LNCaP clone FGC (cell line): ENCODE results near the gene C2orf76.

Experiments used
- DNase-seq: peaks from one replicate; pipeline ENCODE4 v3.0.0-alpha.2; 2011; ENCODE audit warnings: low read depth
- H3K4me3 ChIP-seq: 2 replicates; pipeline ENCODE4 v1.5.1; 2011; ENCODE audit warnings: mild to moderate bottlenecking, low read depth, low read length, control low read depth
- TF ChIP-seq, protein P1 (sequence below): IDR thresholded peaks from 2 replicates; pipeline ENCODE4 v1.5.1; 2012; ENCODE audit warnings: mild to moderate bottlenecking; ENCODE audit not compliant: control insufficient read depth, insufficient read depth; ENCODE audit errors: extremely low read depth

C2orf76 gene

DNA sequence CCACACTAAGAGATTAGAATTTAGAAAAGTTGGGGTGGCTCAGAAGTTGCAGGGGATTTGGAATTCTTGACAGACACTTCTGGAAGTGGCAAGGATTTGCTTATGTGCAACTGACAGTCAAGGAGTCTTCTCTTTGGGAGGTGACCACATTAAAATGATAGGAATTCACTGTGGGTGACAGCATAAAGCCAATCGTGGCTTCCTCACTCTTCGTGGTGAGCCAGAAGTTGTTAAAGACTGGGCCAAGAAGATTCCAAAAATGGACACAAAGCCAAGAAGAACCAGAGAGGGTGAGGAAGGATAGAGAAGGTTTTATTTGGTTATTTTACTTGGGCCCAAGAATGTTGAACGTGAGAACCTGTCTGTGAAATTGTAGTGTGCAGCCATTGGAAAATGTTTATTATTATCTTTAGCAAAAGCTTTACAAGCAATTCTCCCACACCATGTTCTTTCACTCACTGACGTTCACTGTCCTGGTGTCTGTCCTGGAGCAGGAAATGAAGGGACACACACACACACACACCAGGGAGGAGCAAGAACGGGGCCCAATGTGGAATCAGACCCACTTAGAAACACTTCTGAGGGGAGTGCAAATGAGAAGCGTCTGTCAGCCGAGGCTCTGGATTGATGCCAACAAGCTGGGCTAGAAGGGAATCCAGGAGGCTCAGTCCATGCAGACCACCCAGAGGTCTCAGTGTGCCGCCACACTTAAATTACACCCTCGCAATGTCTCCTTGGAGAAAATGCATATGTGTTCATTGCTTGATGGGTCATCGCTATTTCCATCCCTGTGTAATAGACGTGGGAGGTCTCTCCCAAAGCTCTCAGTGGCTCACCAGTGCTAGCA lies 105.8 kb downstream of the C2orf76 start:
- no peak overlapping the region for H3K4me3 ChIP-seq
- TF ChIP-seq, protein P1, sequence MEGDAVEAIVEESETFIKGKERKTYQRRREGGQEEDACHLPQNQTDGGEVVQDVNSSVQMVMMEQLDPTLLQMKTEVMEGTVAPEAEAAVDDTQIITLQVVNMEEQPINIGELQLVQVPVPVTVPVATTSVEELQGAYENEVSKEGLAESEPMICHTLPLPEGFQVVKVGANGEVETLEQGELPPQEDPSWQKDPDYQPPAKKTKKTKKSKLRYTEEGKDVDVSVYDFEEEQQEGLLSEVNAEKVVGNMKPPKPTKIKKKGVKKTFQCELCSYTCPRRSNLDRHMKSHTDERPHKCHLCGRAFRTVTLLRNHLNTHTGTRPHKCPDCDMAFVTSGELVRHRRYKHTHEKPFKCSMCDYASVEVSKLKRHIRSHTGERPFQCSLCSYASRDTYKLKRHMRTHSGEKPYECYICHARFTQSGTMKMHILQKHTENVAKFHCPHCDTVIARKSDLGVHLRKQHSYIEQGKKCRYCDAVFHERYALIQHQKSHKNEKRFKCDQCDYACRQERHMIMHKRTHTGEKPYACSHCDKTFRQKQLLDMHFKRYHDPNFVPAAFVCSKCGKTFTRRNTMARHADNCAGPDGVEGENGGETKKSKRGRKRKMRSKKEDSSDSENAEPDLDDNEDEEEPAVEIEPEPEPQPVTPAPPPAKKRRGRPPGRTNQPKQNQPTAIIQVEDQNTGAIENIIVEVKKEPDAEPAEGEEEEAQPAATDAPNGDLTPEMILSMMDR = no peak
- DNase-seq = no peak

DNA sequence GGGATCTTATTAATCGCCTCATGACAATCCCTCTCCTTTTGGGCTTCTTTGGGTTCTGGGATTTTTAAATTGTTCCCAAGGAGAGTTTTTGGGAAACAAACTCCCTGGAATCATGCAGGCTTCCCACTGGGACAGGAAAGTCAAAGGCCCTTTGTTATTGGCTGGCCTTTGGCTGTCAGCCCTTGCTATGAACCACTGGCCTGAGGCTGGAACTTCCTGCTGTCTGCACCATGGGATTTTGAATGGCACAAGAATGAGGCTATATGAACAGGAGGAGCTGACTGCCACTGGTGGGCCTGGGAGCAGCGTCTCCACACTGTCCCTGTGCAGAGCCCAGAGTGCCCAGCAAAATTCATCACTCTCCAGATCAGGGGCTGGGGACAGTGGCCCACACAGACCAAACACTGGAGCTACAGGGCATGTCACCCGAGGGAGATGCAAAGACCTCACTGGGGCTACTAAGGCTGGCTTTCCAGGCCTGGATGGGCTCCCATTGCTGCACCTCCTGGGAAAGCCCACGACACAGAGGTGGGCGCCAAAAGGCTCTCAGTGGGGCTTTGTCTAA lies 107.3 kb downstream of the C2orf76 start:
- TF ChIP-seq, protein P1 = no peak
- no peak for DNase-seq
- H3K4me3 ChIP-seq = no peak overlapping the region

DNA sequence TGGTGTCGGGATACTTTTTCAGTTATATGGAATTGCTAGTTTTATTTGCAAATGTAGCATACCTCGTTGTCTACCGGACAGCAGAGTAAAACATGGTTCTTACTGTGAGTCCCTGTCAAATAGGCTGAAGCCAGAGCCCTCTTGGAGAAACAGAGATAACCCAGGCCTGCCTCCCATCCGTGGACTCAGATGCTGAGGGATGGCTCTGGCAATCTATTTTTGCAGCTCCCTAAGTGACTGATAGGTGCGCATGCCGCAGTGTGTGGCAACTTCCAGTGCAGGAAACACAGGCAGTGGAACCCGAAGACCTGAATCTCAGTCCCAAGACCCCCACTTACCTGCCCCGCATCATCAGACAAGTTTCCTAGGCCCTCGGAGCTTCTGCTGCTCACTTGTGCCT lies 109.4 kb downstream of the C2orf76 start:
- no peak for DNase-seq
- H3K4me3 ChIP-seq = no peak overlapping the region
- TF ChIP-seq, protein P1 = no peak

DNA sequence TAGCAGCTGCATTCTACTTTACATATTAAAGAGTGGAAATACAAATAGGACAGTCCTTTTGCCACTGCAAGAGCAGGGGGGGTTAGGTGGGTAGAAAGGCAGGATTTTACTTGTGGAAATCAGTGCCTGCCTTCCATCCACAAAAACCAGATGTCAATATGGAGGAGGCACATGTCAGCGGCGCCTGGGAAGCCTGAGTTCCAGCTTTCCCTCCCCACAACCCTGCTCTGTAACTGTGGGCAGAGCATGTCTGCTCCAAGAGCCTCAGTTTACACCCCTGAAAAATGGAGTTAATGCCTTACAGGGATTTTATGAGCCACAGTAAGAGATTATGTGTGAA lies 110.1 kb downstream of the C2orf76 start:
- no peak for DNase-seq
- TF ChIP-seq, protein P1 = no peak
- H3K4me3 ChIP-seq = no peak overlapping the region

DNA sequence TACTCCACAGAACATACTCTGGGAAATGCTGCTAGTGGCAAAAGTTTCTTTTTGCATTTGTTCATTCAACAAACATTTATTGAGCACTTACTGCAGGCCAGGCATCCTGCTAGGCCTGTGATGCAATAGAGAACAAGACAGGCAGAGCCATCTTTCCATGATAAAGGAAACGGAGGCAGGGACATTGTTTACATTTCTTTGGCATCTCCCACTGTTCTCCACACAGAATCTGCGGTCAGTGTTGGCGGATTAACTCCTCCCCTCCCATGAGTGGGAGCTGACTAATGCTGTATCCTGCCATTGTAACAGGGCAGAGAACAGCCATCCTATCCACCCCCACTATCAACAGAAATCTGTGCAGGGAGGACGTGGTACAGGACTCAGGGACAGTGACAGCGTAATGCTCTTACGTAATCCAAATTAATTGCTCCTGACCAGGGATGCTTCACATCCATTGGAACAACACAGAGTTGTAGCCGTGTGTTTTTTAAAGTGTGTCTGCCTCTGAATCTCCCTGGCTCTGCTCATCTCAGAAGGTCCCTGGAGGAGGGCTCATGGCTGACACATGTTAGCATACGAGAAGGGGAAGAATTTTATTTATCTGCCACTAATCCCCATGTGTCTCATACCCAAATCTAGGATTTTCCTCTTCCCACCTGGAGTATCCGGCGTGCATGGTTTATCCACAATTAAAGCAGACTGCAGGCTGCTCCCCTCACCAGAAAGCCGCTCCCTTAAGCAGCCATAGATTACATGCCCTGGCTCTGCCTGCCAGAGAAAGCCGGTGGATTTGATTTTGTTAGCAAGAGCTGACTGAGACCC lies 110.7 kb downstream of the C2orf76 start:
- TF ChIP-seq, protein P1 = no peak
- no peak overlapping the region for H3K4me3 ChIP-seq
- DNase-seq = no peak

DNA sequence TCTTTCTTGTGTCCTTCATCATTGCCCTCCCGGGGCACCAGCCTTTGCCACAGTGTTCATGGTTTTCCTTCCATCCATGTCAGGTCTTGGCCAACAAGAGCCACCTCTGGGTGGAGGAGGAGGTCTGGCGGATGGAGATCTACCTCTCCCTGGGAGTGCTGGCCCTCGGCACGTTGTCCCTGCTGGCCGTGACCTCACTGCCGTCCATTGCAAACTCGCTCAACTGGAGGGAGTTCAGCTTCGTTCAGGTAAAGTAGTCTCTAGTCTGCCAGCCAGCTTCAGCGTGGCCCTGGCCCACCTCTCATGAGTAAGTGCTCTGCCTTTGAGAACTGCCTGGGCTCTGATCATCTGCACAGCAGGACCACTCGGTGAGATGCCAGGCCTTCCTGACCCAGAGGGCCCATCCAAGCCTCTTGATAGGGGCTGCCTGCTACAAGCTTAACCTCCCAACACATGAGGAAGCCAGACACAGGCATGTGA lies 112.0 kb downstream of the C2orf76 start:
- TF ChIP-seq, protein P1 = no peak
- H3K4me3 ChIP-seq = no peak overlapping the region
- no peak for DNase-seq
